ENCODE data around the gene ACSF3. TPM values are rescaled to one million over a fixed set of nuclear protein-coding genes. Genes with fewer than 3 reads are reported as not detected.

Gene ACSF3
- total and polyA plus RNA-seq, 2 experiments from 2014 or later, result 27.6 to 32.2 TPM

DNA sequence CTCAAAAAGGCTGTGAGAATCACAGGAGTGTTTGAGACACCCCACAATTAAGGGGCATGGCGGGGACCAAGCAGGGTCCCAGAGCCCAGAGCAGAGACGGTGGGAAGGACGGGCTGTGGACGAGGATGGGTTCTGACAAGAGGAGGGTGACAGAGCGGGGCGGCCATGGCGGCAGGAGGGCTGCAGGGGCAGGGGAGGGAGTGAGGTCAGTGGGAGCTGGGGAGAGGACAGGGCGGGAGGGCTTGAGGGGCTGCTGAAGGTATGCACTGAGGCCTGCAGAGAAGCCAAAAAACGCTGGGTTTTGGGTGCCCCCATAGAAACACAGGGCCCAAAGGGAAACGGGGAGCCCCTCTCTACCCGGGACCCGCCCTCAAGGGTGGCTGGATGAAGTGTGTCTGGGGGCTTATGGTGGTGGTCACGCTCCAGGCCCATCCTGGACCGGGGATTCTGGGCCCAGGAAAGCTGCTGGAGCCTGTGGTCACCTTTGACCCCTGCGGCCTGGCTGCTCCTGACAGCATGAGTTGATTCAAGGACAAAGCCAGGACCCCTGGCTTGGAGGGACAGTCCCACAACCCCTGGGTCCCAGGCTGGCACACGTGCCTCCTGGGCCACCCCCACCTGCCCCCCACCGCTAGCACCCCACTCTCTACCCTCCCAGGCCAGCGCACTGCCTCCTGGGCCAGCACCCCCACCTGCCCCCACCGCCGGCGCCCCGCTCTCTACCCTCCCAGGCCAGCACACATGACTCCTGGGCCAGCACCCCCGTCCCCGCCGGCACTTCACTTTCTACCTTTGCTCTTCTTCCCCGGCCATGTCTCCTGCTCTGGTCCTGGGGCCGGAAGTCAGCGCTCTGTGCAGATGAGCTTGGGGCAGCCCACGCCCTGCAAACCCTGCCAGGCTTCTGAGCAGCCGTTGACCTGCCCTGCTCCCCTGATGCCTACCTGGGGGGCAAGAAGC is 31.0 kb upstream of the ACSF3 start:
- no peaks in the 10 kb centered on the region for H3K27me3 ChIP-seq
- no peaks in the 10 kb centered on the region for H3K36me3 ChIP-seq
- H3K9me3 ChIP-seq (ENCODE audit: low read depth), result no peaks in the 10 kb centered on the region
- no peak overlapping the region for H3K4me3 ChIP-seq
- no peaks in the 10 kb centered on the region for H3K4me1 ChIP-seq (ENCODE audit: low read depth)
- DNase-seq (ENCODE audit: low read depth in 1 of 2, low spot score in 1 of 2), result no peak
- H3K27ac ChIP-seq, result no peak overlapping the region
- TF ChIP-seq CTCF (IDR thresholded peaks at IDR 0.05; ENCODE audit: low read depth, low read length), result no peak

- TF ChIP-seq CTCF (IDR thresholded peaks at IDR 0.05; ENCODE audit: low read depth, low read length), result no peak
- H3K4me3 ChIP-seq, result no peak overlapping the region
- no peak for DNase-seq (ENCODE audit: low read depth in 1 of 2, low spot score in 1 of 2)
- H3K27me3 ChIP-seq, result no peaks in the 10 kb centered on the region
- no peaks in the 10 kb centered on the region for H3K4me1 ChIP-seq (ENCODE audit: low read depth)
- no peaks in the 10 kb centered on the region for H3K9me3 ChIP-seq (ENCODE audit: low read depth)
- H3K36me3 ChIP-seq, result no peaks in the 10 kb centered on the region
- no peak overlapping the region for H3K27ac ChIP-seq
Observed at GRCh38 chr16:89063768-89064320, 29.8 kb upstream of the ACSF3 start.

GRCh38 chr16:89064606-89065457 is 28.8 kb upstream of the ACSF3 start:
- Histone ChIP-seq H3K4me3 (no peak overlapping the region), H3K36me3 (no peaks in the 10 kb centered on the region), H3K4me1 (ENCODE audit: low read depth) (no peaks in the 10 kb centered on the region), H3K27ac (no peak overlapping the region), H3K9me3 (ENCODE audit: low read depth) (no peaks in the 10 kb centered on the region), H3K27me3 (no peaks in the 10 kb centered on the region)
- TF ChIP-seq CTCF (IDR thresholded peaks at IDR 0.05; ENCODE audit: low read depth, low read length), result no peak
- no peak for DNase-seq (ENCODE audit: low read depth in 1 of 2, low spot score in 1 of 2)

DNA sequence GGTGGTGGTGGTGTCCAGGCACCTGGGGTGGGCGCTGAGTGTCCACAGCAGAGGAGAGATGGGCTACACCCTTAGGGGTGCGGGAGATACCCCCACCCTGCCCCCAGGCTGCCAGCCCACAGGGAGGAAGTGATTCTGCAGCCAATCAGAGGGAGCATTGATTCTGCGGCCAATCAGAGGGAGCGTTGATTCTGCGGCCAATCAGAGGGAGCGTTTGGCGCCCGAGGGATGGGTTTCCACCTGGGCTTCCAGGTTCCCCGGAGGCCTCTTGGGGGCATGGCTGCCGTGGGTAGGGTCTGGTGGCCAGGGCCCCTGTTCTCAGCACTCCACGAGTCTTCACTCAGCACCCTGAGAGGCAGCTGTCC is 28.2 kb upstream of the ACSF3 start:
- H3K27ac ChIP-seq, result no peak overlapping the region
- H3K9me3 ChIP-seq (ENCODE audit: low read depth), result no peaks in the 10 kb centered on the region
- no peak for TF ChIP-seq CTCF (IDR thresholded peaks at IDR 0.05; ENCODE audit: low read depth, low read length)
- H3K36me3 ChIP-seq, result no peaks in the 10 kb centered on the region
- H3K4me1 ChIP-seq (ENCODE audit: low read depth), result no peaks in the 10 kb centered on the region
- H3K4me3 ChIP-seq, result no peak overlapping the region
- H3K27me3 ChIP-seq, result no peaks in the 10 kb centered on the region
- DNase-seq (ENCODE audit: low read depth in 1 of 2, low spot score in 1 of 2), result no peak

DNA sequence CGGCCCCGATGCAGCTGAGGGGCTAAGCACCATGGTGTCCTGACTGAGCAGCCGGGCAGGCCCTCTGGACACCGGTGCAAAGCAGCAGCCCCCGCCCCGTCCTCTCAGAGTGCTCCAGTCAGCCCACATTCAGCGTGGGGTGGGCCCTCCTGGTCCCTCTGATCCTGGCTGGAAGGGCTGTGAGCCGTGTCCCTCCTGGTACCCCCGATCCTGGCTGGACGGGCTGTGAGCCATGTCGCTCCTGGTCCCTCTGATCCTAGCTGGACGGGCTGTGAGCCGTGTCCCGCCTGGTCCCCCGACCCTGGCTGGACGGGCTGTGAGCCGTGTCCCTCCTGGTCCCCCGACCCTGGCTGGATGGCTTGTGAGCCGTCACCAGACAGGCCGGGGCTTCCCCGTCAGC is 26.9 kb upstream of the ACSF3 start:
- DNase-seq (ENCODE audit: low read depth in 1 of 2, low spot score in 1 of 2), result no peak
- no peak overlapping the region for H3K27ac ChIP-seq
- no peaks in the 10 kb centered on the region for H3K4me1 ChIP-seq (ENCODE audit: low read depth)
- no peaks in the 10 kb centered on the region for H3K9me3 ChIP-seq (ENCODE audit: low read depth)
- H3K27me3 ChIP-seq, result no peaks in the 10 kb centered on the region
- no peaks in the 10 kb centered on the region for H3K36me3 ChIP-seq
- TF ChIP-seq CTCF (IDR thresholded peaks at IDR 0.05; ENCODE audit: low read depth, low read length), result no peak
- H3K4me3 ChIP-seq, result no peak overlapping the region
